CD4-positive, alpha-beta T cell (primary cell): ENCODE data around the gene TAF5. TPM values are rescaled to one million over a fixed set of nuclear protein-coding genes. Genes with fewer than 3 reads are reported as not detected.
A peak's percentile ranks its signal among the peaks of the same experiment; 100 is the strongest.

Source experiments
- ATAC-seq: fragments of 200-7000 bp; cut with Tn5 transposase; one replicate; pipeline ENCODE4 v1.10.0; 2022; ENCODE audit warnings: mild to moderate bottlenecking; ENCODE audit not compliant: poor library complexity
- CTCF ChIA-PET: fragments of 350-600 bp; sonication (Branson Sonifier 250); formaldehyde crosslinking; loops from one replicate; lab custom pipeline; 2021; ENCODE audit warnings: antibody characterized with exemption, inconsistent platforms; lab: Charles Lee
- POLR2A ChIA-PET: fragments of 350-600 bp; sonication (Branson Sonifier 250); formaldehyde crosslinking; loops from one replicate; lab custom pipeline; 2021; ENCODE audit warnings: antibody characterized with exemption, inconsistent platforms; lab: Charles Lee
- DNase-seq, 14 experiments: peaks; one replicate each; pipeline ENCODE4 v3.0.0-alpha.2; 2013 to 2020; ENCODE audit warnings: mixed read lengths in 2 of 14
- H3K27ac ChIP-seq, 2 donors: one replicate each; pipeline versions ENCODE4 v1.5.1 to v1.7.0; 2013; ENCODE audit warnings: low read length in 2 of 2, low read depth in 1 of 2, mild to moderate bottlenecking in 1 of 2
- H3K27me3 ChIP-seq, 2 experiments: 1 replicate in 1 of 2; 2 replicates in 1 of 2; pipeline versions ENCODE4 v1.6.1 to v1.7.0; 2013; ENCODE audit warnings: low read length in 2 of 2, control low read depth in 1 of 2, mild to moderate bottlenecking in 1 of 2, moderate library complexity in 1 of 2; ENCODE audit not compliant: insufficient read depth in 2 of 2, control insufficient read depth in 1 of 2
- H3K36me3 ChIP-seq: one replicate; pipeline ENCODE4 v1.6.1; 2013; ENCODE audit warnings: low read length, control low read depth; ENCODE audit not compliant: insufficient read depth
- H3K4me1 ChIP-seq: one replicate; pipeline ENCODE4 v1.6.1; 2013; ENCODE audit warnings: low read length, control low read depth; ENCODE audit not compliant: insufficient read depth
- H3K4me3 ChIP-seq: one replicate; pipeline ENCODE4 v1.5.1; 2013; ENCODE audit warnings: mild to moderate bottlenecking, low read length, moderate library complexity
- H3K9me3 ChIP-seq, 2 experiments: 1 replicate in 1 of 2; 2 replicates in 1 of 2; pipeline versions ENCODE4 v1.6.1 to v1.7.0; 2013; ENCODE audit warnings: low read length in 2 of 2, mild to moderate bottlenecking in 2 of 2, control low read depth in 1 of 2, moderate library complexity in 1 of 2; ENCODE audit not compliant: control insufficient read depth in 1 of 2, insufficient read depth in 1 of 2
- H3K27ac Mint-ChIP-seq: one replicate; pipeline ENCODE4 v1.8.0; 2020; ENCODE audit warnings: mixed read lengths
- H3K27me3 Mint-ChIP-seq: one replicate; pipeline ENCODE4 v1.8.0; 2021; ENCODE audit warnings: mixed read lengths
- H3K36me3 Mint-ChIP-seq: one replicate; pipeline ENCODE4 v1.8.0; 2021; ENCODE audit warnings: low read depth, mixed read lengths
- H3K4me1 Mint-ChIP-seq: one replicate; pipeline ENCODE4 v1.8.0; 2021; ENCODE audit warnings: low read depth, mixed read lengths
- H3K4me3 Mint-ChIP-seq: one replicate; pipeline ENCODE4 v1.8.0; 2020; ENCODE audit warnings: mild to moderate bottlenecking, mixed read lengths
- H3K9me3 Mint-ChIP-seq: one replicate; pipeline ENCODE4 v1.8.0; 2020; ENCODE audit warnings: mixed read lengths
- CTCF ChIP-seq: fragments of 200-600 bp; IDR thresholded peaks from one replicate; pipeline ENCODE4 v1.8.0; 2022; ENCODE audit warnings: antibody characterized with exemption, mild to moderate bottlenecking
- intact Hi-C, 2 experiments: fragments of 100-400 bp; cut with DNase I in 1 of 2; cut with micrococcal nuclease in 1 of 2; formaldehyde crosslinking; loops; one replicate each; pipeline versions ENCODE4 v1.15.1 to v1.9.0; 2023 to 2025; cut with DNase I, micrococcal nuclease
- total RNA-seq, 174 experiments: library from RNA in 2 of 174; stranded (reverse) in 2 of 174; gene quantifications; one replicate each; pipeline ENCODE4 v1.2.3 and lab custom pipeline; 2021 to 2026

TAF5 gene
- total RNA-seq, 2 experiments from 2014 or later, result 3.8 to 4.0 TPM

GRCh38 chr10:103334567-103334966 lies 33.2 kb upstream of the TAF5 start:
- Mint-ChIP-seq H3K4me1 (no peaks in the 10 kb centered on the region), H3K9me3 (no peaks in the 10 kb centered on the region), H3K27me3 (no peaks in the 10 kb centered on the region), H3K36me3 (peaks cover 40% of the 10 kb centered on the region), H3K27ac (no peak overlapping the region), H3K4me3 (no peak overlapping the region)
- H3K27me3 ChIP-seq, result no peaks in the 10 kb centered on the region
- ATAC-seq (no peak), DNase-seq (no peak)
- no peak overlapping the region for H3K27ac ChIP-seq
- ChIA-PET POLR2A (interaction anchor here (1.7 kb wide), 1 partner anchor 33 kb away, joined by 7 read pairs; the partner anchor contains the start of gene TAF5), CTCF (interaction anchor here (0.6 to 1.3 kb wide), 4 partner anchors 32 to 498 kb away, joined by 3 to 5 read pairs (median 4); no protein-coding TSS in a partner anchor)
- intact Hi-C loops, result loop anchor here (1.0 to 5.0 kb wide), 4 partner anchors 417 to 500 kb away; partner anchors contain the start of gene CNNM2 (in 1 of the 2)
- H3K4me3 ChIP-seq, result no peak overlapping the region
- no peaks in the 10 kb centered on the region for H3K9me3 ChIP-seq
- H3K36me3 ChIP-seq, result peaks cover 26% of the 10 kb centered on the region
- no peak for TF ChIP-seq CTCF
- H3K4me1 ChIP-seq, result no peaks in the 10 kb centered on the region

DNA sequence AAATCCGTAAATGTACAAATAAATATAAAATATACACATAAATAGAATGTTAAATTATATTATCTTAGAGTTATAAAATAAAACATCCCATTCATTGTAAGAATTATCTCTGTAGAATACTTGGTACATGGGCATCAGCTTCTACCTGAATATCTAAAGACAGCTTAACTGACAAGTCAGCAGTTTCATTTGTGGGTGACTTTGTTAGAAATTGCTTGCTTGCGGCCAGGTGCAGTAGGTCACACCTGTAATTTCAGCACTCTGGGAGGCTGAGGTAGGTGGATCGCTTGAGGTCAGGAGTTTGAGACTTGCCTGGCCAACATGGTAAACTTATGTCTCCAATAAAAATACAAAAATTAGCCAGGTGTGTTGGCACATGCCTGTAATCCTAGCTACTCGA lies 31.4 kb upstream of the TAF5 start:
- H3K4me3 ChIP-seq, result no peak overlapping the region
- H3K36me3 ChIP-seq, result peaks cover 18% of the 10 kb centered on the region
- Mint-ChIP-seq H3K4me3 (no peak overlapping the region), H3K36me3 (peaks cover 40% of the 10 kb centered on the region), H3K4me1 (no peaks in the 10 kb centered on the region), H3K9me3 (no peaks in the 10 kb centered on the region), H3K27me3 (no peaks in the 10 kb centered on the region), H3K27ac (no peak overlapping the region)
- ChIA-PET CTCF (no interaction called here), POLR2A (no interaction called here)
- no peak for ATAC-seq
- H3K9me3 ChIP-seq, result no peaks in the 10 kb centered on the region
- no peak for TF ChIP-seq CTCF
- no peak overlapping the region for H3K27ac ChIP-seq
- H3K27me3 ChIP-seq, result no peaks in the 10 kb centered on the region
- intact Hi-C loops, result no loop called here
- no peak for DNase-seq
- H3K4me1 ChIP-seq, result no peaks in the 10 kb centered on the region

GRCh38 chr10:103350175-103350516 lies 17.6 kb upstream of the TAF5 start:
- no peaks in the 10 kb centered on the region for H3K27me3 ChIP-seq
- Mint-ChIP-seq H3K4me3 (peak overlapping the region; percentile 86), H3K27ac (peak overlapping the region; percentile 61), H3K27me3 (no peaks in the 10 kb centered on the region), H3K9me3 (no peaks in the 10 kb centered on the region), H3K36me3 (peaks cover 29% of the 10 kb centered on the region), H3K4me1 (peaks cover 11% of the 10 kb centered on the region)
- TF ChIP-seq CTCF, result no peak
- ChIA-PET POLR2A (interaction anchor here (1.0 to 3.9 kb wide), 4 partner anchors 18 to 432 kb away, joined by 3 to 28 read pairs (median 5); partner anchors contain the start of genes ATP5MK, CNNM2, PDCD11 and TAF5), CTCF (no interaction called here)
- H3K9me3 ChIP-seq, result no peaks in the 10 kb centered on the region
- H3K36me3 ChIP-seq, result peaks cover 17% of the 10 kb centered on the region
- H3K27ac ChIP-seq, result no peak overlapping the region
- H3K4me1 ChIP-seq, result peaks cover 22% of the 10 kb centered on the region
- peak overlapping the region; percentile 77 for H3K4me3 ChIP-seq
- intact Hi-C loops, result loop anchor here in 1 of 2 experiments (2.0 kb wide), 1 partner anchor 17 kb away; the partner anchor contains the start of gene TAF5
- no peak for DNase-seq
- ATAC-seq, result no peak
